GM23338 (cell line): ENCODE data around the gene FCN3. TPM values are rescaled to one million over a fixed set of nuclear protein-coding genes. Genes with fewer than 3 reads are reported as not detected.

Source experiments
- ATAC-seq: fragments of 200-7000 bp; cut with Tn5 transposase; 3 replicates; pipeline ENCODE4 v1.9.1; 2020
- DNase-seq: peaks from one replicate; pipeline ENCODE4 v3.0.0-alpha.2; 2015; ENCODE audit warnings: low spot score
- H2AFZ ChIP-seq: fragments of 200-600 bp; sonication (generic); 2 replicates; pipeline ENCODE4 v1.8.0; 2016; ENCODE audit warnings: antibody characterized with exemption, mild to moderate bottlenecking, moderate library complexity
- H3F3A ChIP-seq: fragments of 200-600 bp; sonication (generic); replicated peaks from 2 replicates; pipeline ENCODE4 v1.8.0; 2017; ENCODE audit warnings: antibody characterized with exemption, mixed run types, low read depth
- H3K27ac ChIP-seq: fragments of 200-600 bp; sonication (generic); 2 replicates; pipeline ENCODE4 v1.6.1; 2016; ENCODE audit warnings: low read depth
- H3K27me3 ChIP-seq: fragments of 200-600 bp; sonication (generic); 2 replicates; pipeline ENCODE4 v1.8.0; 2016; ENCODE audit warnings: mild to moderate bottlenecking, mixed run types, moderate library complexity; ENCODE audit not compliant: insufficient read depth
- H3K36me3 ChIP-seq: fragments of 200-600 bp; sonication (generic); 2 replicates; pipeline ENCODE4 v1.8.0; 2016; ENCODE audit warnings: mild to moderate bottlenecking; ENCODE audit not compliant: insufficient read depth
- H3K4me1 ChIP-seq: fragments of 200-600 bp; sonication (generic); 2 replicates; pipeline ENCODE4 v1.8.0; 2016; ENCODE audit warnings: mild to moderate bottlenecking, moderate library complexity; ENCODE audit not compliant: insufficient read depth
- H3K4me2 ChIP-seq: fragments of 200-600 bp; sonication (generic); 2 replicates; pipeline ENCODE4 v1.7.1; 2017; ENCODE audit warnings: mixed run types
- H3K4me3 ChIP-seq: fragments of 200-600 bp; sonication (generic); 2 replicates; pipeline ENCODE4 v1.6.1; 2016; ENCODE audit warnings: mixed run types
- H3K79me2 ChIP-seq: fragments of 200-600 bp; sonication (generic); replicated peaks from 2 replicates; pipeline ENCODE4 v1.8.0; 2017; ENCODE audit warnings: mild to moderate bottlenecking; ENCODE audit not compliant: insufficient read depth
- H3K9me2 ChIP-seq: fragments of 200-600 bp; sonication (generic); 2 replicates; pipeline ENCODE4 v1.8.0; 2017; ENCODE audit not compliant: insufficient read depth
- H4K20me1 ChIP-seq: fragments of 200-600 bp; sonication (generic); replicated peaks from 2 replicates; pipeline ENCODE4 v1.8.0; 2017; ENCODE audit warnings: mild to moderate bottlenecking; ENCODE audit not compliant: insufficient read depth
- H3K27ac Mint-ChIP-seq: 2 replicates; pipeline ENCODE4 v1.8.0; 2020; ENCODE audit warnings: inconsistent platforms, mild to moderate bottlenecking, moderate library complexity, mixed read lengths
- H3K27me3 Mint-ChIP-seq: 3 replicates; pipeline ENCODE4 v1.8.0; 2022; ENCODE audit warnings: low read depth, mild to moderate bottlenecking, moderate library complexity, mixed read lengths, inconsistent platforms; ENCODE audit not compliant: insufficient read depth, poor library complexity
- H3K36me3 Mint-ChIP-seq: 3 replicates; pipeline ENCODE4 v1.8.0; 2021; ENCODE audit warnings: low read depth, mild to moderate bottlenecking, inconsistent platforms, moderate library complexity, mixed read lengths
- H3K4me1 Mint-ChIP-seq: 3 replicates; pipeline ENCODE4 v1.8.0; 2020; ENCODE audit warnings: mild to moderate bottlenecking, inconsistent platforms, mixed read lengths
- H3K4me3 Mint-ChIP-seq: 3 replicates; pipeline ENCODE4 v1.8.0; 2021; ENCODE audit warnings: moderate library complexity, mild to moderate bottlenecking, inconsistent platforms, mixed read lengths
- H3K9me3 Mint-ChIP-seq: 3 replicates; pipeline ENCODE4 v1.8.0; 2020; ENCODE audit warnings: moderate library complexity, mild to moderate bottlenecking, inconsistent platforms, mixed read lengths
- CREB1 ChIP-seq: fragments of 250-450 bp; sonication (Bioruptor Pico); IDR thresholded peaks from 2 replicates; pipeline ENCODE4 v1.5.0; 2020; ENCODE audit warnings: low read depth, mild to moderate bottlenecking, moderate library complexity
- CTCF ChIP-seq, 2 experiments: fragments of 200-600 bp in 1 of 2; sonication (generic) in 1 of 2; conservative IDR thresholded peaks; 2 replicates each; pipeline versions ENCODE4 v1.5.1 to v1.6.1; 2016 to 2017; ENCODE audit warnings: antibody characterized with exemption in 2 of 2, low read depth in 2 of 2, mild to moderate bottlenecking in 2 of 2, moderate library complexity in 1 of 2
- ETS1 ChIP-seq: IDR thresholded peaks from 2 replicates; pipeline ENCODE4 v1.6.1; 2016; ENCODE audit warnings: antibody characterized with exemption
- POLR2AphosphoS5 ChIP-seq: IDR thresholded peaks from 2 replicates; pipeline ENCODE4 v1.6.1; 2016; ENCODE audit warnings: antibody characterized with exemption, low read depth
- STAT1 ChIP-seq: IDR thresholded peaks from one replicate; pipeline ENCODE4 v1.6.1; 2016; ENCODE audit warnings: antibody characterized with exemption; ENCODE audit not compliant: unreplicated experiment
- ZNF114 ChIP-seq: fragments of 250-450 bp; sonication (Bioruptor Pico); IDR thresholded peaks from 2 replicates; pipeline ENCODE4 v1.5.0; 2020; ENCODE audit warnings: mild to moderate bottlenecking, moderate library complexity
- ZNF331 ChIP-seq: fragments of 250-450 bp; sonication (Bioruptor Pico); IDR thresholded peaks from 2 replicates; pipeline ENCODE4 v1.5.0; 2020; ENCODE audit warnings: low read depth, mild to moderate bottlenecking, moderate library complexity
- ZNF462 ChIP-seq: fragments of 250-450 bp; sonication (Bioruptor Pico); IDR thresholded peaks from 2 replicates; pipeline ENCODE4 v1.5.0; 2020; ENCODE audit warnings: mild to moderate bottlenecking, moderate library complexity
- polyA plus RNA-seq: library from polyadenylated mRNA; unstranded; fragments of >200 nt; fragmentation: Nextera tagmentation; extraction: Ambion mirVana; gene quantifications from 2 replicates; pipeline ENCODE4 v1.2.1, GENCODE V29; 2016
- total RNA-seq: library from RNA; depleted of rRNA; stranded (reverse); fragments of >200 nt; shearing (Covaris generic); gene quantifications from 2 replicates; pipeline ENCODE4 v1.2.3, GENCODE V29; 2014

Gene FCN3
- total and polyA plus RNA-seq, 2 experiments from 2014 or later: 0.49 TPM; not detected in 1

GRCh38 chr1:27359822-27360158 lies 14.8 kb downstream of the FCN3 start:
- Histone ChIP-seq H3K4me3 (peak overlapping the region; percentile 88), H2AFZ (peak overlapping the region; percentile 91; the same call in 1 of the 2 replicates), H3K27ac (no peak overlapping the region), H3F3A (0 out of 2 replicates have a peak, but pooled peaks cover 8% of the 10 kb centered on the region), H3K4me1 (peaks cover 14% of the 10 kb centered on the region), H3K79me2 (no peaks in the 10 kb centered on the region), H3K27me3 (peaks cover 47% of the 10 kb centered on the region), H3K4me2 (peak overlapping the region; percentile 94), H3K36me3 (no peaks in the 10 kb centered on the region), H4K20me1 (no peaks in the 10 kb centered on the region), H3K9me2 (no peaks in the 10 kb centered on the region)
- Mint-ChIP-seq H3K4me1 (peaks cover 23% of the 10 kb centered on the region), H3K27ac (no peak overlapping the region), H3K36me3 (peaks cover 5% of the 10 kb centered on the region; the same call in 1 of the 3 replicates), H3K9me3 (no peaks in the 10 kb centered on the region), H3K27me3 (peaks cover 42% of the 10 kb centered on the region), H3K4me3 (peak overlapping the region; percentile 74)
- DNase-seq: no peak
- no peak for TF ChIP-seq ETS1
- no peak for TF ChIP-seq POLR2AphosphoS5
- TF ChIP-seq CREB1 (CRISPR knock-in tag): no peak
- TF ChIP-seq CTCF (conservative IDR thresholded peaks at IDR 0.05; ENCODE audit: low read depth in 2 of 2): no peak
- no peak for TF ChIP-seq ZNF331 (CRISPR knock-in tag)
- no peak for TF ChIP-seq STAT1
- no peak for TF ChIP-seq ZNF114
- TF ChIP-seq ZNF462: no peak
- ATAC-seq: no peak
